Sigmoid colon (tissue), 7 donors: ENCODE results near the gene SLC20A1. TPM values are rescaled to one million over a fixed set of nuclear protein-coding genes. Genes with fewer than 3 reads are reported as not detected.
"Not testable (repeated sequence)": the region's sequence is repeated elsewhere in the genome, so short reads cannot be mapped to it uniquely, and the experiment has no call there.

Source experiments
- DNase-seq: peaks from one replicate; pipeline ENCODE4 v3.0.0-alpha.2; 2019
- H3K27ac ChIP-seq, 4 donors: fragments of 200-600 bp; sonication (generic); one replicate each; pipeline ENCODE4 v1.5.1; 2016 to 2019; ENCODE audit warnings: mild to moderate bottlenecking in 1 of 4
- H3K27me3 ChIP-seq, 3 donors: fragments of 200-600 bp; sonication (generic); one replicate each; pipeline ENCODE4 v1.5.1; 2019; ENCODE audit warnings: mild to moderate bottlenecking in 1 of 3
- H3K36me3 ChIP-seq, 4 donors: fragments of 200-600 bp; sonication (generic); one replicate each; pipeline ENCODE4 v1.5.1; 2016 to 2019
- H3K4me1 ChIP-seq, 4 donors: fragments of 200-600 bp; sonication (generic); one replicate each; pipeline ENCODE4 v1.5.1; 2017 to 2019
- H3K4me3 ChIP-seq, 4 donors: fragments of 200-600 bp; sonication (generic); one replicate each; pipeline ENCODE4 v1.5.1; 2017 to 2019; ENCODE audit warnings: mild to moderate bottlenecking in 2 of 4, moderate library complexity in 1 of 4
- H3K9me3 ChIP-seq, 4 donors: fragments of 200-600 bp in 3 of 4; sonication (generic) in 3 of 4; one replicate each; pipeline versions ENCODE4 v1.5.1 to v1.6.1; 2013 to 2019
- CTCF ChIP-seq, 4 experiments: fragments of 450-650 bp in 3 of 4; fragments of 200-600 bp in 1 of 4; IDR thresholded peaks; one replicate each; pipeline ENCODE4 v1.5.1; 2016 to 2019; ENCODE audit warnings: antibody characterized with exemption in 4 of 4, mild to moderate bottlenecking in 3 of 4, moderate library complexity in 2 of 4
- EP300 ChIP-seq, 4 donors: sonication (generic); formaldehyde crosslinking; IDR thresholded peaks; one replicate each; pipeline ENCODE4 v1.6.1; 2017; ENCODE audit warnings: antibody characterized with exemption in 4 of 4
- POLR2A ChIP-seq, 2 donors: fragments of 450-650 bp; IDR thresholded peaks; one replicate each; pipeline ENCODE4 v1.6.1; 2016; ENCODE audit warnings: antibody characterized with exemption in 2 of 2, mild to moderate bottlenecking in 2 of 2, moderate library complexity in 2 of 2
- POLR2AphosphoS5 ChIP-seq, 4 donors: sonication (generic); formaldehyde crosslinking; IDR thresholded peaks; one replicate each; pipeline ENCODE4 v1.6.1; 2017; ENCODE audit warnings: antibody characterized with exemption in 4 of 4
- WGBS, 2 donors: extraction: QIAGEN DNeasy Blood & Tissue Kit; methylation state at CpG; one replicate each; pipeline ENCODE4 v1.1.7; 2013; 5-methylcytosine and 5-hydroxymethylcytosine counted together
- intact Hi-C: fragments of 100-400 bp; cut with DNase I; formaldehyde crosslinking; loops from one replicate; pipeline ENCODE4 v1.15.1; 2023
- polyA plus RNA-seq, 3 donors: library from polyadenylated mRNA; stranded (reverse); fragments of 200-250 nt; gene quantifications; one replicate each; pipeline ENCODE4 v1.2.3, GENCODE V29; 2013
- total RNA-seq, 4 donors: library from RNA; depleted of rRNA; stranded (reverse); fragments of >200 nt; gene quantifications; one replicate each; pipeline ENCODE4 v1.1.0, GENCODE V29; 2016
- donor health status: healthy with polysubstance abuse.
- donor health status: Bipolar disorder and iron deficiency.
- donor health status: healthy.

SLC20A1 gene
- total and polyA plus RNA-seq, 7 donors, result 11.4 to 34.9 (median 18.0) TPM

DNA sequence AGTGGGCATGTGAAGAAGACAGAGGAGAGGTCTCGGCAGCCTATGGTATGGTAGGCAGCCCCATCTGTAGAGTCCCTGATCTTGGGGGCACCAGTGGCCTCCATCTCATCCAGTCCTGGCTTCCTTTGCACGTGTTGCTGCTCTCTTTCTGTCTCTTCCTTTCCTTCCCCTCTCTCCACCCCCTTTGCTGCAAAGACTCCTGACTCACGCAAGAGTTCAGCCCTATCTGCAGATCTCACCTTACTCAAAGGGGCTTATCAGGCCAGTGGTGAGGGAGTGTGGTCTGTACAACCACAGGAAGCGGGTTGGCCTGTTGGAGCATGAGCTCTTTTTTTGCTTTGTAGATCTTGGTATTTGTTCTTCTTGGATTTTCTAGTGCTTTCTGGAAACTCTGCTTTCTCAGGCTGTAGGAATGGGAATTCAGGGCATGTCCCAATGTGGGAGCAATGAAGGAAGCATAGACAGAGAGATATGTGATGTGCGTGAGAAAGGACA lies 60.5 kb downstream of the SLC20A1 start:
- peak; percentile 25 for DNase-seq
- intact Hi-C loops, result no loop called here
- 35 to 57% methylated on average over 5 of the region's 5 CpGs for WGBS, 2 donors
- Histone ChIP-seq H3K4me1 (peaks cover 0 to under 1% (median 0%) of the 10 kb centered on the region in 4 donors), H3K9me3 (no peaks in the 10 kb centered on the region), H3K4me3 (no peak overlapping the region), H3K27ac (no peak overlapping the region), H3K27me3 (no peaks in the 10 kb centered on the region), H3K36me3 (no peaks in the 10 kb centered on the region)
- TF ChIP-seq CTCF (IDR thresholded peaks at IDR 0.05) (no peak), POLR2AphosphoS5 (IDR thresholded peaks at IDR 0.05) (no peak), EP300 (IDR thresholded peaks at IDR 0.05) (no peak), POLR2A (IDR thresholded peaks at IDR 0.05) (no peak)

- H3K4me1 ChIP-seq, H3K9me3 ChIP-seq, DNase-seq, H3K27ac ChIP-seq, H3K36me3 ChIP-seq, H3K27me3 ChIP-seq, H3K4me3 ChIP-seq, intact Hi-C loops: not testable (repeated sequence)
- 76 to 84% methylated on average over 9 of the region's 9 CpGs for WGBS, 2 donors
Measured at GRCh38 chr2:112706947-112707346, 61.2 kb downstream of the SLC20A1 start.

GRCh38 chr2:112708968-112709367 lies 63.2 kb downstream of the SLC20A1 start:
- DNase-seq, result no peak
- no peak for TF ChIP-seq POLR2A (IDR thresholded peaks at IDR 0.05)
- no peak for TF ChIP-seq POLR2AphosphoS5 (IDR thresholded peaks at IDR 0.05)
- no peak for TF ChIP-seq EP300 (IDR thresholded peaks at IDR 0.05)
- Histone ChIP-seq H3K4me3 (no peak overlapping the region), H3K27ac (no peak overlapping the region), H3K27me3 (peaks cover 0 to 5% (median 0%) of the 10 kb centered on the region in 3 donors), H3K4me1 (no peaks in the 10 kb centered on the region), H3K36me3 (no peaks in the 10 kb centered on the region), H3K9me3 (no peaks in the 10 kb centered on the region)
- intact Hi-C loops, result no loop called here
- 70 to 77% methylated on average over 10 of the region's 10 CpGs for WGBS, 2 donors

DNA sequence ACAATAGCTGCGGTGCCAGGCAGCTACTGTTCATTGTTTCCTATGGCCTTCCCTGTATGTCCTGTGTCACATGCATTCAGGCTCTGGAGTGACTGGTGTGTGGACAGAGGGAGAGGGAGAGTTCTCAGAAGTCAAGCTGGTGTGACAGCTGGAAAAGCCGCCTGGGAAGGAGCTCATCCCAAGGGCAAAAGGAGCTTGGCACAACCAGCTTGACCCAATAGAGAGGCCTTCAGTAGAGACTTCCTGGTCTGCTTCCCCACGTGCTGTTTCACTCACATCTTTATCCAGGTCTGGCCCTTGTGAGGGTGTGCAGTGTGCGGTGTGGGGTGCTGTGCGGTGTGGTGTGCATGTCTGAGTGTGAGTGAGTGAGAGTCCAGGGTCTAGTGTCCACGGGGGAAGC lies 64.0 kb downstream of the SLC20A1 start:
- Histone ChIP-seq H3K36me3 (no peaks in the 10 kb centered on the region), H3K27ac (no peak overlapping the region), H3K27me3 (peaks cover 0 to 5% (median 0%) of the 10 kb centered on the region in 3 donors), H3K4me1 (no peaks in the 10 kb centered on the region), H3K9me3 (no peaks in the 10 kb centered on the region), H3K4me3 (no peak overlapping the region)
- TF ChIP-seq EP300 (IDR thresholded peaks at IDR 0.05), result no peak
- TF ChIP-seq POLR2AphosphoS5 (IDR thresholded peaks at IDR 0.05), result no peak
- no peak for TF ChIP-seq CTCF (IDR thresholded peaks at IDR 0.05)
- no peak for TF ChIP-seq POLR2A (IDR thresholded peaks at IDR 0.05)
- intact Hi-C loops, result no loop called here
- 85 to 89% methylated on average over 6 of the region's 6 CpGs for WGBS, 2 donors
- DNase-seq, result no peak

- peaks cover 0 to 5% (median 0%) of the 10 kb centered on the region in 3 donors for H3K27me3 ChIP-seq
- no peak overlapping the region for H3K4me3 ChIP-seq
- TF ChIP-seq POLR2A (IDR thresholded peaks at IDR 0.05) (no peak), POLR2AphosphoS5 (IDR thresholded peaks at IDR 0.05) (no peak), EP300 (IDR thresholded peaks at IDR 0.05) (no peak), CTCF (IDR thresholded peaks at IDR 0.05) (no peak)
- H3K36me3 ChIP-seq, result no peaks in the 10 kb centered on the region
- no peaks in the 10 kb centered on the region for H3K9me3 ChIP-seq
- WGBS, 2 donors, result 85 to 89% methylated on average over 9 of the region's 9 CpGs
- no peaks in the 10 kb centered on the region for H3K4me1 ChIP-seq
- H3K27ac ChIP-seq, result no peak overlapping the region
- intact Hi-C loops, result no loop called here
- DNase-seq, result no peak
Measured at GRCh38 chr2:112710956-112711750, 65.4 kb downstream of the SLC20A1 start.
